Measurements from ENCODE around the gene GARIN6. TPM values are rescaled to one million over a fixed set of nuclear protein-coding genes. Genes with fewer than 3 reads are reported as not detected.
"Not testable (repeated sequence)": the region's sequence is repeated elsewhere in the genome, so short reads cannot be mapped to it uniquely, and the experiment has no call there.

Gene GARIN6
- total RNA-seq, 4 donors from 2014 or later, result not detected

DNA sequence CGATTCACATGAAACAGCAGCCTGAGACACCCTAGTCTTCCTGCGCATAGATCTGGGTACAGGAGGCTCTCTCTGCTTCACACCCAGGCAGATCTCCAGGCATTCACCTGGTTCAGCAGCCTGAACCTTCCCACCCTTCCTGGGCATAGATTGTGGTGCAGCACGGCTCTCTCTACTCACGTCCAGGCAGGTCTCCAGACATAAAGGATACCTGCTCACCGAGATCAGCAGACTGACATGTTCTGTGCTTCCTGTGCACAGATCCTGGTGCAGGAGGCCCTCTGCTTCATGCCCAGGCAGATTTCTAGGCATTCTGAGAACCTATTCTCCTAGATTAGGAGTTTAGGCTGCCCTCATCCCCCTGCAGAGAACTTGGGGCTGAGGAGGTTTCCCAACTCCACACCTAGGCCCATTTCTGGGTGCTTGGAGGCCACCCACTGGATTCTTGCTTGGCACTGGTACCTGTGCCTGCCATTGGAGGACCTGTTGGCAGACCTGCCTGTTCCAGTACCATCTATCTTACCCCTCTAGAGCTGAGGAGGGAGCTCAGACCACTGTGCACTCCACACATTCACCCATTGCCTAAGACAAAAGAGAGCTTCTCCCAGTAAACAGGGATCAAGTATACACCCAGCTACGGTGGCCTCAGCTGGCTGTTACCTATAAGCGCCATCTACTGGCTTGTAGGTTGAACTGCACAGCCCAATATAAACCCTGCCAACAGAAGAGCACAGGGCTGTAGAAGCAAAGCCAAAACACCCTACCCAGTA lies 28.0 kb upstream of the GARIN6 start:
- DNase-seq (ENCODE audit: low spot score) (no peak), ATAC-seq (ENCODE audit: low FRiP score) (no peak)
- TF ChIP-seq, protein P1, sequence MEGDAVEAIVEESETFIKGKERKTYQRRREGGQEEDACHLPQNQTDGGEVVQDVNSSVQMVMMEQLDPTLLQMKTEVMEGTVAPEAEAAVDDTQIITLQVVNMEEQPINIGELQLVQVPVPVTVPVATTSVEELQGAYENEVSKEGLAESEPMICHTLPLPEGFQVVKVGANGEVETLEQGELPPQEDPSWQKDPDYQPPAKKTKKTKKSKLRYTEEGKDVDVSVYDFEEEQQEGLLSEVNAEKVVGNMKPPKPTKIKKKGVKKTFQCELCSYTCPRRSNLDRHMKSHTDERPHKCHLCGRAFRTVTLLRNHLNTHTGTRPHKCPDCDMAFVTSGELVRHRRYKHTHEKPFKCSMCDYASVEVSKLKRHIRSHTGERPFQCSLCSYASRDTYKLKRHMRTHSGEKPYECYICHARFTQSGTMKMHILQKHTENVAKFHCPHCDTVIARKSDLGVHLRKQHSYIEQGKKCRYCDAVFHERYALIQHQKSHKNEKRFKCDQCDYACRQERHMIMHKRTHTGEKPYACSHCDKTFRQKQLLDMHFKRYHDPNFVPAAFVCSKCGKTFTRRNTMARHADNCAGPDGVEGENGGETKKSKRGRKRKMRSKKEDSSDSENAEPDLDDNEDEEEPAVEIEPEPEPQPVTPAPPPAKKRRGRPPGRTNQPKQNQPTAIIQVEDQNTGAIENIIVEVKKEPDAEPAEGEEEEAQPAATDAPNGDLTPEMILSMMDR (IDR thresholded peaks at IDR 0.05), result no peak

DNA sequence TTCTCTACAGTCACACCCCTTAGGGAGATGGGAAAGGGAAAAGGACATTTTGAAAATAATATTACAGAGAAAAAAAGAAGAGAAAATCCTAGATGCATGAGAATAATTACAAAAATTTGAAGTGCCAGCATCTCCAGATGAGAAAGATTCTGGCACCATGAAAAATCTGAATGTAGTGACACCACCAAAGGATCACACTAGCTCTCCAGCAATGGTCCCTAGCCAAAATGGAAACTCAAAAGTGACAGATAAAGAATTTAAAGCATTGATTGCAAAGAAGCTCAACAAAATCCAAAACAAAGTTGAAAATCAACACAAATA lies 27.4 kb upstream of the GARIN6 start:
- DNase-seq (ENCODE audit: low spot score), result no peak
- ATAC-seq (ENCODE audit: low FRiP score), result no peak
- TF ChIP-seq, protein P1 (IDR thresholded peaks at IDR 0.05), result no peak

DNA sequence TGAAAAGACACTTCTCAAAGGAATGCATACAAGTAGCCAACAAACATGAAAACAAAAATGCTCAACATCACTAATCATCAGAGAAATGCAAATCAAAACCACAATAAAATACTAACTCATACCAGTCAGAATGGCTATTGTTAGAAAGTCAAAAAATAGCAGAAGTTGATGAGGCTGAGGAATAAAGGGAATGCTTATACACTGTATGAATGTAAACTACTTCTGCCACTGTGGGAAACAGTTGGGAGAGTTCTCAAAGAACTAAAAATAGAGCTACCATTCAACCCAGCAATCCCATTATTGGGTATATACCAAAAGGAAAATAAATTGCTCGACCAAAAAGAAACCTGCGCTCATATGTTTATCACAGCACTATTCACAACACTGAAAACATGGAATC lies 23.0 kb upstream of the GARIN6 start:
- ATAC-seq (ENCODE audit: low FRiP score); DNase-seq (ENCODE audit: low spot score): not testable (repeated sequence)

DNA sequence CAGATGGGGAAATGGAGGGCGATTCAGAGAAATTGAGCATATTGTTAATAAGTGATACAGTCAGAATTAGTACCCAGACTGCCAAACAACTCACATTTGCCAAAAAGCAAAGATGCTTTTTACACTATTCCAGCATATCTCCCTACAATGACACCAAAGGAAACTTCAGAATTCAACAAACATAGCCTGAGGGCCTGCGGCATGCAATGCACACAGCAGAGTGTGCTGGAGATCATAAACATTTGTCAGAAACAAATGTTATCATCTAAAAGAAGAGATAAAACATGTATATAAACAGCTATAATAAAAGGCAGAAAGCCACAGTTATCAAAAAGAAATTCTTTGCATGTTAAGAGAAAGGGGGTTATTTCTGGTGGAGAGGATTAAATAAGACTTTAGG lies 20.1 kb upstream of the GARIN6 start:
- TF ChIP-seq, protein P1 (IDR thresholded peaks at IDR 0.05), result no peak

DNA sequence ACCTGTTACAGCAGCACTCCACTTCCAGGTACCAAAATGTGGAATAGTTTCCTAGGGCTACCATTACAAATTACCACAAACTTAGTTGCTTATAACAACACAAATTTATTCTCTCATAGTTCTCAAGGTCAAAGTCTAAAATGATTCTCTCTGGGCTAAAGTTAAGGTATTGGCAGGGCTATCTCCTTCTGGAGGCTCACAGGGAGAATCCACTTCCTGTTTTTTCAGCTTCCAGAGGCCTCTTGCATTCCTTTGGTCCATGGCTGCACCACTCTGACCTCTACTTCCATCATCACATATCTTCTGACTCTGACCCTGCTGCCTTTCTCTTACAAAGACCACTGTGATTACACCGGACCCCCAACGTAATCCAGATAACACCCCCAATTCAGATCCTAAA lies 2.9 kb upstream of the GARIN6 start:
- DNase-seq (ENCODE audit: low spot score), result no peak

More for the DNA sequence above, 20.1 kb upstream of the GARIN6 start:
- ATAC-seq (ENCODE audit: low FRiP score) (no peak), DNase-seq (ENCODE audit: low spot score) (no peak)

DNA sequence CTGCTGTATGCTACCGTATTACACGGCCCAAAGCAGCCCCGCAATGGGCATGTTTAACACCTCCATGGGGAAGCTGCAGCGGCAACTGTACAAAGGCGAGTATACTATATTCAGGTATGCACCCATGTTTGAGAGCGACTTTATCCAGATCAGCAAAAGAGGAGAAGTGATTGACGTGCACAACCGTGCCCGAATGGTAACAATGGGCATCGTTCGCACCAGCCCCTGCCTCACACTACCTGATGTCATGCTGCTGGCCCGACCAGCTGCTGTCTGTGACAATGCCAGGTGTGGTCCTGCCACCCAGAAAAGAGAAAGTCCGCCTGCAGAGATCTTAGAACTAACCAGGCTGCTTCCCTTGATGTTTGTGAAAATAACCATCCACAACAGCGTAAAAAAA lies 630 bp downstream of the GARIN6 start:
- TF ChIP-seq, protein P1 (IDR thresholded peaks at IDR 0.05), result no peak
- no peak for DNase-seq (ENCODE audit: low spot score)
- no peak for ATAC-seq (ENCODE audit: low FRiP score)

More for the DNA sequence above, 2.9 kb upstream of the GARIN6 start:
- TF ChIP-seq, protein P1 (IDR thresholded peaks at IDR 0.05), result no peak
- ATAC-seq (ENCODE audit: low FRiP score), result no peak

DNA sequence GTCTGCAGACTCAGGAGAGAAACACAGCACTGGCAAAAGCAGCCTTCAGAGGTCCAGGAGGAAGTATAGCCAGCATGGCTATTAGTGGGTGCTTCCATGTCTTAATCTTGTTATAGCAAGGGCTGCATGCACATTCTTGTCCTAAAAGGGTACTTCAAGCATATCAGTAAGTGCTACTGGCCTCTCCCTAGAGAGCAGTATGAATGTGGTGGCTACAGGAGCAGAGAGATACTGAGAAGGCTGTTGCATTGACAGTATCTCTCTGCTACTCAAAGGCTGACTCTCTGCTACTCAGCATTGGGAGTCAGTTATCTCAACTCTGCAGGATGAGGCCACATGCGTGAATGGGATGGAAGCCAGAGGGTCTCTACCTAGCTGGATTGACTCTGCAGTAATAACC lies 2.0 kb downstream of the GARIN6 start:
- TF ChIP-seq, protein P1 (IDR thresholded peaks at IDR 0.05), result no peak
- ATAC-seq (ENCODE audit: low FRiP score), result no peak
- no peak for DNase-seq (ENCODE audit: low spot score)

Data from omental fat pad (tissue), 4 donors.